Nephron progenitor cell (in vitro differentiated cells): ENCODE results near the gene MAP3K3.

Experiments
- DNase-seq: peaks from one replicate; pipeline ENCODE4 v3.0.0; 2021
- H3K27ac Mint-ChIP-seq: 2 replicates; pipeline ENCODE4 v1.8.0; 2021; ENCODE audit warnings: mild to moderate bottlenecking, moderate library complexity, mixed read lengths
- H3K27me3 Mint-ChIP-seq: 2 replicates; pipeline ENCODE4 v1.8.0; 2021; ENCODE audit warnings: mild to moderate bottlenecking, low read depth, mixed read lengths; ENCODE audit not compliant: poor library complexity
- H3K36me3 Mint-ChIP-seq: 2 replicates; pipeline ENCODE4 v1.8.0; 2021; ENCODE audit warnings: low read depth, mixed read lengths
- H3K4me1 Mint-ChIP-seq: 2 replicates; pipeline ENCODE4 v1.8.0; 2021; ENCODE audit warnings: mixed read lengths
- H3K4me3 Mint-ChIP-seq: 2 replicates; pipeline ENCODE4 v1.8.0; 2021; ENCODE audit warnings: mild to moderate bottlenecking, moderate library complexity, mixed read lengths
- H3K9me3 Mint-ChIP-seq: 2 replicates; pipeline ENCODE4 v1.8.0; 2021; ENCODE audit warnings: mild to moderate bottlenecking, moderate library complexity, mixed read lengths
- CTCF ChIP-seq: fragments of 200-600 bp; sonication (generic); IDR thresholded peaks from 2 replicates; pipeline ENCODE4 v1.5.0; 2021; ENCODE audit warnings: antibody characterized with exemption

Gene MAP3K3

GRCh38 chr17:63659850-63660249 lies 37.6 kb downstream of the MAP3K3 start:
- H3K9me3 Mint-ChIP-seq, result no peaks in the 10 kb centered on the region
- H3K4me3 Mint-ChIP-seq, result no peak overlapping the region
- TF ChIP-seq CTCF, result no peak
- DNase-seq, result no peak
- peaks cover 40% of the 10 kb centered on the region for H3K36me3 Mint-ChIP-seq
- no peak overlapping the region for H3K27ac Mint-ChIP-seq
- H3K4me1 Mint-ChIP-seq, result peaks cover 18% of the 10 kb centered on the region
- no peaks in the 10 kb centered on the region for H3K27me3 Mint-ChIP-seq

GRCh38 chr17:63665527-63666214 lies 43.5 kb downstream of the MAP3K3 start:
- Mint-ChIP-seq H3K4me3 (no peak overlapping the region), H3K36me3 (peaks cover 39% of the 10 kb centered on the region), H3K27me3 (no peaks in the 10 kb centered on the region), H3K27ac (no peak overlapping the region), H3K9me3 (no peaks in the 10 kb centered on the region), H3K4me1 (peaks cover 5% of the 10 kb centered on the region)
- TF ChIP-seq CTCF, result no peak
- no peak for DNase-seq

GRCh38 chr17:63672856-63673255 lies 50.6 kb downstream of the MAP3K3 start:
- no peak overlapping the region for H3K4me3 Mint-ChIP-seq
- peaks cover 21% of the 10 kb centered on the region for H3K4me1 Mint-ChIP-seq
- no peak for DNase-seq
- H3K27me3 Mint-ChIP-seq, result no peaks in the 10 kb centered on the region
- no peak for TF ChIP-seq CTCF
- H3K36me3 Mint-ChIP-seq, result peaks cover 13% of the 10 kb centered on the region
- H3K27ac Mint-ChIP-seq, result no peak overlapping the region
- no peaks in the 10 kb centered on the region for H3K9me3 Mint-ChIP-seq

- peaks cover 12% of the 10 kb centered on the region for H3K36me3 Mint-ChIP-seq
- H3K4me3 Mint-ChIP-seq, result no peak overlapping the region
Observed at GRCh38 chr17:63675231-63675606, 53.0 kb downstream of the MAP3K3 start.

GRCh38 chr17:63675607-63676546 lies 53.7 kb downstream of the MAP3K3 start:
- Mint-ChIP-seq H3K36me3 (peaks cover 7% of the 10 kb centered on the region), H3K9me3 (no peaks in the 10 kb centered on the region), H3K4me1 (peaks cover 21% of the 10 kb centered on the region), H3K27ac (peak overlapping the region; percentile 66), H3K27me3 (no peaks in the 10 kb centered on the region), H3K4me3 (no peak overlapping the region)
- no peak for TF ChIP-seq CTCF
- DNase-seq, result no peak

More at GRCh38 chr17:63675231-63675606, 53.0 kb downstream of the MAP3K3 start:
- no peaks in the 10 kb centered on the region for H3K27me3 Mint-ChIP-seq
- DNase-seq, result no peak
- peaks cover 21% of the 10 kb centered on the region for H3K4me1 Mint-ChIP-seq
- no peak for TF ChIP-seq CTCF
- no peaks in the 10 kb centered on the region for H3K9me3 Mint-ChIP-seq
- peak overlapping the region; percentile 66 for H3K27ac Mint-ChIP-seq
